UCSD-AML1 (cell line): ENCODE measurements around the gene FUBP1.
"Not testable (repeated sequence)": the region's sequence is repeated elsewhere in the genome, so short reads cannot be mapped to it uniquely, and the experiment has no call there.

Experiments used
- DNase-seq: peaks from one replicate; lab custom pipeline; 2025; ENCODE audit not compliant: unreplicated experiment; lab: John Stamatoyannopoulos, UW

The FUBP1 gene

DNA sequence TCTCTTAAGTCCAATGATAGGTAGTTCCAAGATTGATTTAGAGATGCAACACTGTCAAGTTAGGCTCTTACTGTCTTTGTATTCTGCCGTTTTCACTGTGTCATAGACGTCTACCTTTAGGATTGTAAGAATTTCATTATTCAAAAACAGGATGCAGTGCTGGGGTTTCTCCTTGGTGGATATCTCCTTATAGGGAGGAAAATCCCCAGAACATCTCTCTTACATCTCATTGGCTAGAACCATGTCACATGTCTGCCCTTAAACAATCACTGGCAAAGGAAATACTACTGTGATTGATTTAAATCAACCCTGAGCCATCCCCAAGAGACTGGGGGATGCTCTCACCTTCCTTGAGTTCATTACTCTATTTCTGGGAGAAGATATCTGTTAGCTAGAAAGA, 10.9 kb upstream of the FUBP1 start:
- DNase-seq, result no peak

DNA sequence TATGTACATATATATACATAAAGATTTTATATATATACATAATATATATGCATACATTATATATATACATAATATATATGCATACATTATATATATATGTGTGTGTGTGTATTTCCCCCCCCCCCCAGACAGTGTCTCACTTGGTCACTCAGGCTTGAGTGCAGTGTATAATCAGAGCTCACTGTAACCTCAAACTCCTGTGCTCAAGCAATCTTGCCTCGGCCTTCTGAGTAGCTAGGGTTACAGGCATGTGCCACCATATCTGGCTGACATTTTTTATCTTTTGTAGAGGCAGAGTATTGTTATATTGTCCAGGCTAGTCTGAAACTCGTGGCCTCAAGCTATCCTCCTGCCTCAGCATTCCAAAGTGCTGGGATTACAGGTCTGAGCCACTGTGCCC, 9.0 kb upstream of the FUBP1 start:
- DNase-seq, result no peak

DNA sequence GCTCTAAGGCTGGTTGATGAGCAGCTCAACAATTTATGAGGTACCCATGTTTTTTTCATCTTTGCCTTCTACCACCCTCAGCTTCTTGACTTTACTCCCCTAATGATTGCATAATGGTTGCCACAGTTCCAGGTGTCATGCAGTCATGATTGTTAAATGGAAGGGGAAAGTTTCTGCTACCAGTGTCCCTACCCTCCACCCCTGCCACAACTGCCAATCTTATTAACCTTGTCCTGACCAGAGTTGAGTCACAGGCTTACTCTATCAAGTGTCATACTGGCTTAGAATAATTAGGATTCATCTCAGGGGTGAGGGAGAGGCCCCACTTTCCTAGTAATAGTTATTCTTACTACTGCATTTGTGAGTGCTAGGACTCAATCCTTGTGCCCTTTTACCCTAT, 7.9 kb upstream of the FUBP1 start:
- no peak for DNase-seq

DNA sequence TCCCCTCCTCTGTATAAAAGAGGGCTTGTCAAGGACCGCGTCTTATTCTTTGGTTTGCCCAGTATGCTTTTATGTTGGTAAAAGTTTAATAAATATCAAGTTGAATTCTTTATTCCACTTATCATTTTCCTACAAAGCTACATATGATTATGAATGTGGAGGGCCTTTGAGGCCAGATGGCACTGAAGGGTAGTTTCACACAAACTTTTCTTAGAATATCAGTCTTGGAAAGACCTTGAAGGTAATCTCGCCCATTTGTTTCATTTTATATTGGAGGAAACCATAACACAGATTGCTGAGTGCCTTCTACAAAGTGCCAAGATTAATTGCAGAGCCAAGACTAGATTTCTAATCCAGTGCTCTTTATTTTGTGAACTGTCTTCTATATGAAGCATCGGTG, 5.8 kb upstream of the FUBP1 start:
- DNase-seq, result no peak

DNA sequence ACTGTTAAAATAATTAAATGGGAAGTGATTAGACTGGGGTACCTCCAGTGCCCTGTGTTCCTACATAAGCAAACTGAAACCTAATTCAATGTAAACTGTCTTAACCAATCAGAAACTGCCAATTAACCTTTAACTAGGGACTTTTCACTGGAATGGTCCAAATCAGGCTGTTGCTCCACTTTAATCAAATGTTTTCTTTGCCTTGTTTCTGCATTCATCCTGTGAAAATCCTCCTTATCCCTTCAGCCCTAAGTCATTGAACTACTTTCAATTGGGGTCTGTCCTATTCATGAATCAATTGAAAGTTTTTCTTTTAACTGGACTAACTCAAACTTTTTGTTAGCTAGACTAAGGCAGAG, 5.1 kb upstream of the FUBP1 start:
- no peak for DNase-seq

DNA sequence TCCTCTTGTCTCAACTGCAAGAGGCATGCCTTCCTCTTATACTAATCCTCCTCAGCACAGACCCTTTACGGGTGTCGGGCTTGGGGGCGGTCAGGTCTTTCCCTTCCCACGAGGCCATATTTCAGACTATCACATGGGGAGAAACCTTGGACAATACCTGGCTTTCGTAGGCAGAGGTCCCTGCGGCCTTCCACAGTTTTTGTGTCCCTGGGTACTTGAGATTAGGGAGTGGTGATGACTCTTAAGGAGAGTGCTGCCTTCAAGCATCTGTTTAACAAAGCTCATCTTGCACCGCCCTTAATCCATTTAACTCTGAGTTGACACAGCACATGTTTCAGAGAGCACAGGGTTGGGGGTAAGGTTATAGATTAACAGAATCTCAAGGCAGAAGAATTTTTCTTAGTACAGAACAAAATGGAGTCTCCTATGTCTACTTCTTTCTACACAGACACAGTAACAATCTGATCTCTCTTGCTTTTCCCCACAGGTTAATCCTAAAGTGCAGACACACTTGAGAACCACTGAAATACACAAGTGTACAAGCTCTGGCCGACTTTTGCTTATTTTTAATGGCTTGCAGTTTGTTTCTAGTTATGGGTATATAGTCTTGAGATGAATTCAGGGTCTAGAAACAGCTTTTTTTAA, 4.6 kb upstream of the FUBP1 start:
- DNase-seq, result not testable (repeated sequence)

DNA sequence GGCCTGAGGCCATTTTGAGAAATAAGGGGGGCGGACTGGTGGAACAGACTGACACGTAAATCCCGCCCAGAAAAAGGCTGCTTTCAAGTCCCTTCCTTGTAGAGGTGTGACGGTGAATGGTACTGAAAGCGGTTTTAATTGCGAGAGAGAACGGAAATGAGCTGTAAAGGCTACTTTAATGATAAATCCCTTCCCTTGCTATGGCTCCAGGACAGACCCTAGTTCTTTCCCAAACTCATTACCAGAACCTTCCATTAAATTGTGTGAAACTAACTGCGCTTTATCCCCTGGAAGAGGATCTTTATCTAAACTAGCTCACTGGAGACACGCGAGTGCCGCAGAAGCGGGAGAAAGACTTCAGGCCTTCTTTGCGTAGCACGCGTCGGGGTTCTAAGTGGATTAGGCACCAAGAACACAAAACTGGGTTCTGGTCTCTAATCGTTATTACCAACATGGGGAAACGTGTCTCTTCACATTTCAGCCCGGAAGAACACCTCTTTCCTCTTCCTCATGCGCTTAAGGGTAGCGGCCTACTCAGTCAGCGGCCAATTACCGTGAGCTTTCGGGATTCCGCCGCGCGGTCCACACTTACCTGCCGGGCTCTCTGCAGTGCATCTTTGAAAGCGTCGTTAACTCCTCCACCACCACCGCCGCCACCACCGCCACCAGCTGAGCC, 441 bp downstream of the FUBP1 start:
- DNase-seq, result peak; percentile 45

DNA sequence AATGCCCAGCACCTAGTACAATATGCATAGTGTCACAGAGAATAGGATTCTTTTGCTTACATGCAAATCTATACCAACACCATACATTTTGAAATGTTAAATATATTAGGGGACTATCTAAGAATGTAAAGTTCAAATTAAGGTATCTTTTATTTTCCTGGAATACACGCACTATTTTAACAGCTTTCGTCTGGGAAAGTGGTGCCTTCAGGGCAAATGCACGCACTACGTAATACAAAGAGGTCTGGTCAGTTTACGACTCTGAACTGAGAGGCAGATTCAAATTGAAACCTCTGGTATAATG, 931 bp downstream of the FUBP1 start:
- DNase-seq, result no peak

DNA sequence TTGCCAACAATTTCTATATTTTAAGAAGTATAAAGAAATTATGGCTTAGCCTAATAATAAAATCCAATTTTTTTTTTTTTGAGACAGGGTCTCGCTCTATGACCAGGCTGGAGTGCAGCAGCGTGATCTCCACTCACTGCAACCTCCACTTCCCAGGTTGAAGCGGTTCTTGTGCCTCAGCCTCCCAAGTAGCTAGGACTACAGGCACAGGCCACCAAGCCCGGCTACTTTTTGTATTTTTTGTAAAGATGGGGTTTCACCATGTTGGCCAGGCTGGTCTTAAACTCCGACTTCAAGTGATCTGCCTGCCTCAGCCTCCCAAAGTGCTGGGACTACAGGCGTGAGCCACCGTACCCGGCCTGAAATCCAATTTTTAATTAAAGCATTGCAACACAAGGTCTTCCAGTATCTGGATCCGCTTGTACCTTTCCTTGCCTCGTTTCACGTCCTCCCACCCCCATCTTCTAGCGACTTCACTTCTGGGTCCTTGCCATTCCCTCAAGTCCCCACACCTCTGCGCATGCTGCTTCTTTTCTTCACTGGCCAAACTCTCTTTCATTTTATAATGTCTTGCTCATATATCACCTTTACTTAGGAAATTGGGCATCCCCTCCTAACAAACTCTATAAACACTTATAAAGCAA, 2.3 kb downstream of the FUBP1 start:
- DNase-seq, result no peak

DNA sequence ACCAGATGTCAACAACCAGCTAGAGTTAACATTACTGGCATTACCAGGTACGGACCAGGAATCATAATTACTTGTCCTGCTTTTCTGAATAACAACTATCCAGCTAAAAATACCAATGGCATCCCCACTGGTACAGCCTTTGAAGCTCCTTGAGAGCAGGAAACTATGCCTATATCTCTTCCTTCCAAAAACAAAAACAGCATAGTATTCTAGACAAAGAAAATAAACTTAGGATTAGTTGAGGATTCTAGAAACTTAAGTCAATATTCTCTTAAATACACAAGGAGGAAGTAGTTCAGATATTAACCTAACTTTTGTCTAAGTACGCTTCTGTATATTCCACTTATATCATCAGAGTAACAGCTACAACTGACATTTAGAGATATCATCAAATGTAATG, 3.0 kb downstream of the FUBP1 start:
- no peak for DNase-seq

DNA sequence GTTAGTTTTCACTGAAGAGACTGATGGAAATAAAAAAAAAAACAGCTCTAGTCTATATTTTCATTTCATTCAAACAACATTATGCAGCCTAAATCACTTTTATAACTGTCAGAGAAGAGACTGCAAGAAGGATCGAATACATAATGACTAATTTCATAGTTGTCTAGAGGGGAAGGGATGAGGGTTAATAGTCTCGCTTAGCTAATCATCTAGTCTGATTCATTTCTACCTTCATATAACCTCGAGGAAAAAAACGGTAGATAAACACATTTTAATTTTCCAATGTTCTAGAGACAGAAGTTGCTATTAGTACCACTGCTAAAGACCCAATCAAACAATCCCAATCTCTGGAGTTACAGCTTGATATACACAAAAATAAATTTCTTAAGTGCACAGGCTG, 3.5 kb downstream of the FUBP1 start:
- DNase-seq, result no peak

DNA sequence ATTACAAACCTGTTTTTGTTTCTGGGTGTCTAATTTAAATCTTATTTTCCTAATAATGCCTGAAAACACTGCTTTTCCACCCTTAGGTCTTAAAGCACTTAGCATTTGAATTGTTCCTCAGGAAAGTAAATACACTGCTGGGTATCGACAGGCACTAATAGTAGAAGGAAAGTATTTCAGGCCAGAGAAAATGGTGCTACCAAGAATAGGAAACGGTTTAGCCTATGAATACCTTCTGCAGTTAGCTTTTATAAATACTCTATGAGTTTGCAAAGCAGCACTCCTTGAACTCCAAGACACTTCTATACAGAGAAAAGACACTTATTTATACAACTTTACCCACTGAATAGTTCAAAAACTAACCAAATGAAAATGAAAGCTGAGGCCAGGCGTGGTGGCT, 6.8 kb downstream of the FUBP1 start:
- DNase-seq, result no peak

DNA sequence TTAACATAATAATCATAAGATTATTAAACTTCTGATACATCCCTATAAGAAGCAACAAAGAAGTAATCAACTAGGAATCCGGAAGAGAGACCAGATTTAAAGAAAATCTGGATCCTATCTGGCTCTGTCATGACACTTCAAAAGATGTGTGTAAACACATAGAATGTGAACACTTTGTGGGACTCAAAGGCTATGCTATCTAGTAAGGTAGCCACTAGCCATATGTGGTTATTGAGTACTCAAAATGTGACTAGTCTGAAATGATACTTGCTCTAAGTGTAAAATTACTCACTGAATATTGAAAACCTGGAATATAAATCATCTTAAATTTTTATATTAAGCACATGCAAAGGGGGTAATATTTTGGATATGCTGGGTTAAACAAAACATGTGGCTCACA, 8.7 kb downstream of the FUBP1 start:
- no peak for DNase-seq

DNA sequence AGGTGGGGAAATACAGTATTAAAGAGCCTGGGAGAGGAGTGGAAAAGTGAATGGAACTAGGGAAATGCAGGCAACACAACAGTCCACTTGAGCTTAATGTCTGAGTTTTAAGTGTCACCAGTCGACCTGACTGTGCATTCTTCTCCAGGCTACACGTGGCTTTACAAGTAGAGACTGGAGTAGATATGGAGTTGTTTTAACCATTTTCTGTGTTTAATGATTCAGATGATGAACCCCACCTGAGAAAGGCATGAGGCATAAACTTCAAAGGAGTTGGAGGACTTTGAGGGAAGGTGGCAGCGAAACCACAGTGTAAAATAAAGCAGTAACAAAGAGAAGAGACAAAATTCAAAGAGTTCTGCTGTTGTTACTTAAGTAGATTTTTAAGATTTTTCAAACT, 12.6 kb downstream of the FUBP1 start:
- no peak for DNase-seq

DNA sequence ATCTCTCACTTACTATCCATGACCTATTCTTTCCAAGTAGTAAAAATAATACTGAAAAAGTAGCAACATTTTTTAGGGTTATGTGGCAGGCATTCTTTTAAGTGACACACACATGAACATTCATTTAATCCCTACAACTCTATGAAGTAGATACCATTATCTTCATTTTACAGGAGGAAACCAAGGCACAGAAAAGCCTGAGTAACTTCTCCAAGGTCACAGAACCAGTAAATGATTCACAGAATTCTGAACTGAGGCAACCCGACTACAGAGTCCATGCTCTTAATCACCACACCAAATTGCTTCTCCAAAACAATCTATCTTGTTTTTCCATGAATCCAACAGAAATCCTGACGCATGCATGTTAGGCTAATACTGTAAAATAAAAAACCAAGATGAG, 17.5 kb downstream of the FUBP1 start:
- no peak for DNase-seq

DNA sequence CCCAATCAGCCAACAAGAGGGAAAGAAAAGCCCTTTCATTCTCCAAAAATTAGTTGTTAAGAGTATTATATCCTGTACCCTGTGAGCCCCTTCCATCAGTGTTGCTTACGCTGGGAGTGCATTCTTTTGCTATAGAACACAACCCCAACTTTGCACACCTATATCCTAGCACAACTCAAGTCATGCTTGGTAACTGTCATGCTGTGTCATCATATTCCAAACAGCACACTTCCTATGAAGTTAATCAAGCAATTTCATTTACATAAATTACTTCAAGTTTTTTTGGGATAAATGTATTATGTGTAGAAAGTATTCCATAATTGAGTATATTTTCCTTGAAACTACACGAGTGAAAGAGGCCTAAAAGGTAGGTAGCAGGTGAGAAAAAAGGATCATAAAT, 20.0 kb downstream of the FUBP1 start:
- DNase-seq, result no peak

DNA sequence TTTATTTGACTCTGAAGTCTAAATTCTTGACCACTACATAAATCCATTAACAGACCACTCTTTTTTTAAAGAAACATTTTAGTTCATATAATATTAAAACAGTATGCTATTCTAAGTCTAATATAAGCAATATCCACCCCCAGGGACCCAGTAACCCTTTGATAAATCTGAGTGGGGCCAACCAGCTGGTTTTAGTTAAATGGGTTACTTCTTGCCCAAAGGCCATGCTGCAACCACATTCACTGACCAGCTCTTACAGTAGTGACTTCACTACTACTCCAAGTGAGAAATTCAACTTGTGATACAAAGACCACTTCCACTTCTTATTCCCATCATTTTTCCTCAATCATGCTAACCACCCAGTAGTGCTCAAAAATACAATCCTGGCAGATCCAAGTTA, 20.5 kb downstream of the FUBP1 start:
- no peak for DNase-seq

DNA sequence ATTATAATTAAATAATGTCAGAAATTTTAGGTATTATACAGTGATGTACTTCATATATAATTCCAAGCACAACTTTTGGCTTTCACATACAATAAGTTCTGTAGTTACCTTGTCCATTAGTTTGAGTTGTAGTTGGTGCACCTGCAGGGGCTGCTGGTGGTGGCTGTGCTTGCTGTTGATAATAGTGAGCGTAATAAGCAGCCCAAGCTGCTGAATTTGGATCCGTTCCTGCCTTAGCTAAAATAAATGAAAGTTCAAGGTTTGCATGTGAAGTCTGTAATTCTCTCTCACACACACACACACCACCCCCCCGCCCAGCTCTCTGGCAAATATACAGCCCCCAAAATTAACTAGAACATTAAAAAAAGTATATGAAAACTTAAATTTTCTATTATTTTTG, 22.4 kb downstream of the FUBP1 start:
- no peak for DNase-seq

DNA sequence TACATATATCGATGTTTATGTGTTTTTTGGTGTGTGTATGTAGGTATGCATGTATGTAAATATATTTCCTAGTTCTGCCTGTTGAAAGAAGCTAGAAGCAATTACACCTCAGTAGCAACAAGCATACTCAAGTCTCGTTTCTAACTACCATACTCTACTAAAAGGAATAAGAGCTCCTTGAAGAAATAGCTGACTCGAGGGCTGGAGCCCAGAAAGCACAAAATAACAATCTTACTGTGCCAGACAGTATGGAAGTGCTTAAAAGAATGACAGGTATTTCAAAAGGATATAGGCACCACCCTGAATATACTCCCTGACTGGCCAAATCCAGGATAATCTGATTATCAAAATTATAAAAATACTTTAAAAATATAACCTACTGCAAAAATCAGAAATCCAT, 23.2 kb downstream of the FUBP1 start:
- DNase-seq, result no peak

DNA sequence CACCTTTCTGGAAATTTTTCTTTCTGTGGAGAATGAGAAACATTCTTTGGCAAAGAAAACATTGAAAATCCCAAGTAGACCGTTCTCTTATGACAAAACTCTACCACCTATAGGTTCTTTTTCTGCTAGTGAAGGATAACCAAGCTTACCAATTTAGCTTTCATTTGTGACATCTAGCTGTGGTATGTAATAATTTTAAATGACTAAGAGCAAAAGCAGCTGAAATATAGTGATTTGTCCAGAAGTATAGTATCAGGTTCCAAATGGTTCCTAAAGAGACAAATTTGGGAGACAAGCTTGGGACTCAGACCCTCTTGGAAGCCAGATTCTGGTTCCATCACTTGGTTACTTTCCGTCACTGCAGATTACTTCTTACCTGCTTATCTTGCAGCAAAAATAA, 24.4 kb downstream of the FUBP1 start:
- no peak for DNase-seq

DNA sequence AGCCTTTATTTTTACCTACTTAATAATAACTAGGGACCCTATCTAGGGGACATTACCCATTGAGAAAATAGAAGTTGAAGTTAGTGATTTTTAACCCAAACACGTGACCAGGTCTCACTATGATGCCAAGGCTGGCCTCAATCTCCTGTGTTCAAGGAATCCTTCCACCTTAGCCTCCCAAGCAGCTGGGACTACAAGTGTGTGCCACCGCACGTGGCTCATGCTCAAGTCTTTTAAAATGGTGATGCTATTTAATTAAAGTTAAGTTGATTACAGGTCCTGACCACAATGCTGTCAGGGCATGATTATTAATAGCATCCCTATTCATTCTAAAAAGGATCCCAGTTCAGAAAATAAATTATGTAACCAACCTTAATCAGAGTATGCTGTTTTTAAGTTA, 25.0 kb downstream of the FUBP1 start:
- DNase-seq, result no peak

DNA sequence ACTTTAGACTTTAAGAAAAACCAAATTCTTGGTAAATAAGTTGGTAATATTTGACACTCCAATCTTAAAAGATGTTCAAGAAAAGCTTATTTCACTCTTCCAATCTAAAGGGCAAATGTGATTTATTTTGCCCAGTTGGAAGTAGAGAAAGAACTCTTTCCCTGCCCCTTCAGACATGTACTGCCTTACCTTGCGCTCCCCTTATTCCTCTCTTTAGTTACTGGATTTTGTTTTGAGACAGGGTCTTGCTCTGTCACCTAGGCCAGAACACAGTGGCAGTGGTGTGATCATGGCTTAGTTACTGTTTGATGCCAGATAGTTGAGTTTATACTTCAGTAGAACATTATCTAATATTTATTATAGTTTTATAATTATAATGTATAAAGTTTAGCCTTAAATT, 27.5 kb downstream of the FUBP1 start:
- no peak for DNase-seq

DNA sequence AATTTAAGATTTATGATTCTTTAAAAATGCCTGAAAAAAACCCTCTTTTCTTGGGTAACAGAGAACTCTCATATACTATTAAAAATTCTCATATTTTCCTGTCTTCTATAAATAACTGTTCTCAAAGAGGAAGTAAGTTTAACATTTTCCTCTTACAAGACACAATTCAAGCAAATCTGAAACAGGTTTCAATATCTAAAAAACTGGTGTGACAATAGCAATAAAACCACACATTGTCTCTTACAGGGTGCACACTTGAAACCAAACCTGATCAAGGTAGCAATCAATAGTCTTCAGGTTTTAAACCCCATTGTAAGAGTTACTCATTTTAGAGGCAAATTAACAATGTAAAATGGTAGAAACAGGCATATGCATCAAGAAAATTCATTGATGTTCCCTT, 28.0 kb downstream of the FUBP1 start:
- DNase-seq, result no peak
